B cell (primary cell): ENCODE measurements around the gene LPIN2. TPM values are rescaled to one million over a fixed set of nuclear protein-coding genes. Genes with fewer than 3 reads are reported as not detected.

Experiments
- ATAC-seq: fragments of 200-7000 bp; cut with Tn5 transposase; one replicate; pipeline ENCODE4 v1.10.0; 2021; ENCODE audit warnings: low read depth, mild to moderate bottlenecking, moderate number of reproducible peaks, moderate library complexity
- CTCF ChIA-PET: fragments of 350-600 bp; sonication (Branson Sonifier 250); formaldehyde crosslinking; loops from one replicate; lab custom pipeline; 2021; ENCODE audit warnings: antibody characterized with exemption, inconsistent platforms; lab: Charles Lee
- POLR2A ChIA-PET: fragments of 350-600 bp; sonication (Branson Sonifier 250); formaldehyde crosslinking; loops from one replicate; lab custom pipeline; 2021; ENCODE audit warnings: antibody characterized with exemption; lab: Charles Lee
- DNase-seq: peaks from one replicate; pipeline ENCODE4 v3.0.0; 2013
- H2AFZ ChIP-seq: 2 replicates; pipeline ENCODE4 v1.6.1; 2012; ENCODE audit warnings: mild to moderate bottlenecking, low read depth, low read length; ENCODE audit not compliant: insufficient read depth, poor library complexity, severe bottlenecking
- H3K27ac ChIP-seq, 2 donors: 1 replicate in 1 of 2; 2 replicates in 1 of 2; pipeline ENCODE4 v1.5.1; 2012 to 2013; ENCODE audit warnings: low read length in 2 of 2, mild to moderate bottlenecking in 2 of 2, moderate library complexity in 1 of 2
- H3K27me3 ChIP-seq, 4 experiments: fragments of 200-600 bp in 1 of 4; sonication (generic) in 1 of 4; replicated peaks in 1 of 4; 1 replicate in 2 of 4; 2 replicates in 2 of 4; pipeline versions ENCODE4 v1.6.1 to v1.7.0; 2013 to 2016; ENCODE audit warnings: low read length in 3 of 4, mild to moderate bottlenecking in 2 of 4, mixed read lengths in 1 of 4, moderate library complexity in 1 of 4; ENCODE audit not compliant: insufficient read depth in 4 of 4, control insufficient read depth in 3 of 4; ENCODE audit errors: control extremely low read depth in 1 of 4
- H3K36me3 ChIP-seq, 2 experiments: replicated peaks in 1 of 2; 1 replicate in 1 of 2; 2 replicates in 1 of 2; pipeline versions ENCODE4 v1.6.1 to v1.7.1; 2013; ENCODE audit warnings: low read length in 1 of 2; ENCODE audit not compliant: insufficient read depth in 2 of 2, control insufficient read depth in 1 of 2; ENCODE audit errors: control extremely low read depth in 1 of 2, extremely low read depth in 1 of 2
- H3K4me1 ChIP-seq, 2 donors: fragments of 200-600 bp in 1 of 2; sonication (generic) in 1 of 2; 1 replicate in 1 of 2; 2 replicates in 1 of 2; pipeline versions ENCODE4 v1.5.1 to v1.6.1; 2013 to 2017; ENCODE audit warnings: low read length in 2 of 2; ENCODE audit not compliant: control insufficient read depth in 2 of 2, insufficient read depth in 2 of 2
- H3K4me2 ChIP-seq: replicated peaks from 2 replicates; pipeline ENCODE3; 2012; ENCODE audit warnings: mild to moderate bottlenecking, low read depth, low read length; ENCODE audit not compliant: poor library complexity, severe bottlenecking
- H3K4me3 ChIP-seq, 5 experiments: fragments of 200-600 bp in 1 of 5; sonication (generic) in 1 of 5; 1 replicate in 3 of 5; 2 replicates in 2 of 5; pipeline versions ENCODE4 v1.5.1 to v1.7.0; 2011 to 2016; ENCODE audit warnings: low read length in 4 of 5, mild to moderate bottlenecking in 4 of 5, low read depth in 2 of 5, control low read depth in 1 of 5, moderate library complexity in 1 of 5; ENCODE audit not compliant: insufficient read depth in 1 of 5; ENCODE audit errors: control extremely low read depth in 1 of 5, extremely low read depth in 1 of 5
- H3K79me2 ChIP-seq: fragments of 200-600 bp; sonication (generic); one replicate; pipeline ENCODE4 v1.6.0; 2016; ENCODE audit warnings: low read length; ENCODE audit not compliant: control insufficient read depth, insufficient read depth
- H3K9ac ChIP-seq: fragments of 200-600 bp; sonication (generic); 2 replicates; pipeline ENCODE4 v1.6.1; 2017; ENCODE audit warnings: mild to moderate bottlenecking, low read length, moderate library complexity
- H3K9me3 ChIP-seq, 3 donors: one replicate each; pipeline versions ENCODE4 v1.6.1 to v1.7.1; 2013; ENCODE audit warnings: low read length in 2 of 3; ENCODE audit not compliant: control insufficient read depth in 2 of 3, insufficient read depth in 1 of 3; ENCODE audit errors: control extremely low read depth in 1 of 3
- H4K20me1 ChIP-seq: 2 replicates; pipeline ENCODE4 v1.6.0; 2012; ENCODE audit warnings: mild to moderate bottlenecking, low read length; ENCODE audit not compliant: insufficient read depth, control insufficient read depth, poor library complexity, severe bottlenecking
- H3K27ac Mint-ChIP-seq: one replicate; pipeline ENCODE4 v1.8.0; 2021; ENCODE audit warnings: mixed read lengths
- H3K27me3 Mint-ChIP-seq: one replicate; pipeline ENCODE4 v1.8.0; 2021; ENCODE audit warnings: mixed read lengths
- H3K4me1 Mint-ChIP-seq: one replicate; pipeline ENCODE4 v1.8.0; 2021; ENCODE audit warnings: mixed read lengths
- H3K4me3 Mint-ChIP-seq: one replicate; pipeline ENCODE4 v1.8.0; 2021; ENCODE audit warnings: mixed read lengths
- H3K9me3 Mint-ChIP-seq: one replicate; pipeline ENCODE4 v1.8.0; 2022; ENCODE audit warnings: mixed read lengths; ENCODE audit not compliant: insufficient read depth
- CTCF ChIP-seq: fragments of 200-600 bp; IDR thresholded peaks from one replicate; pipeline ENCODE4 v1.8.0; 2022; ENCODE audit warnings: antibody characterized with exemption, mild to moderate bottlenecking
- EZH2 ChIP-seq: IDR thresholded peaks from 2 replicates; pipeline ENCODE4 v1.6.1; 2012; ENCODE audit warnings: borderline replicate concordance, low read depth, mild to moderate bottlenecking, moderate library complexity, low read length; ENCODE audit not compliant: insufficient read depth, poor library complexity, severe bottlenecking
- WGBS: methylation state at CpG from one replicate; pipeline ENCODE4 v1.1.5; 2013; ENCODE audit warnings: missing lambda C conversion rate; ENCODE audit not compliant: insufficient coverage; 5-methylcytosine and 5-hydroxymethylcytosine counted together
- intact Hi-C: fragments of 100-400 bp; cut with micrococcal nuclease; formaldehyde crosslinking; loops from one replicate; pipeline ENCODE4 v1.10.0; 2022
- polyA plus RNA-seq: library from polyadenylated mRNA; depleted of rRNA; stranded (reverse); fragments of >200 nt; gene quantifications from 2 replicates; pipeline ENCODE4 v1.2.3, GENCODE V29; 2012
- total RNA-seq, 2 donors: library from RNA; stranded (reverse); fragments of 120-200 nt in 1 of 2; gene quantifications; 1 replicate in 1 of 2; 2 replicates in 1 of 2; pipeline versions ENCODE4 v1.2.3 to v1.2.4, GENCODE V29; 2013 to 2022

Gene LPIN2
- total and polyA plus RNA-seq, 2 donors (not counting 1 experiment from before 2014, with no cell fraction given): 8.0 to 31.0 TPM

- ATAC-seq (no peak), DNase-seq (no peak)
- Mint-ChIP-seq H3K9me3 (no peaks in the 10 kb centered on the region), H3K4me3 (peak overlapping the region; percentile 5), H3K27ac (peak overlapping the region; percentile 83), H3K27me3 (no peaks in the 10 kb centered on the region), H3K4me1 (peaks cover 70% of the 10 kb centered on the region)
- peak overlapping the region; percentile 59 for H3K9ac ChIP-seq
- H2AFZ ChIP-seq: peak overlapping the region; percentile 76
- peaks cover 68 to 70% of the 10 kb centered on the region in 2 donors for H3K4me1 ChIP-seq
- H3K4me2 ChIP-seq: peak overlapping the region; percentile 84
- H3K36me3 ChIP-seq: peaks cover 0 to 2% of the 10 kb centered on the region in 2 experiments
- POLR2A ChIA-PET: interaction anchor here (0.6 to 1.6 kb wide), 4 partner anchors 10 to 623 kb away, joined by 3 to 8 read pairs (median 5); no protein-coding TSS in a partner anchor
- no peaks in the 10 kb centered on the region for H3K27me3 ChIP-seq
- intact Hi-C loops: loop anchor here (2.0 to 10.0 kb wide), 3 partner anchors 14 to 624 kb away; partner anchors contain the start of gene SMCHD1
- WGBS: 87% methylated on average over 3 of the region's 3 CpGs
- peaks cover 90% of the 10 kb centered on the region for H3K79me2 ChIP-seq
- H4K20me1 ChIP-seq: no peaks in the 10 kb centered on the region
- H3K27ac ChIP-seq: peak overlapping the region; percentile 89 to 91
- no peaks in the 10 kb centered on the region for H3K9me3 ChIP-seq
- no peak for TF ChIP-seq EZH2
- no peak for TF ChIP-seq CTCF
- peak overlapping the region in 1 of 5 experiments; percentile 58 for H3K4me3 ChIP-seq
- CTCF ChIA-PET: interaction anchor here (0.5 to 8.9 kb wide), 9 partner anchors 10 to 276 kb away, joined by 3 to 79 read pairs (median 7); partner anchors contain the start of gene MYL12A
Observed at GRCh38 chr18:2970344-2970743, 42.6 kb downstream of the LPIN2 start.

- H2AFZ ChIP-seq: peak overlapping the region; percentile 9
- Mint-ChIP-seq H3K4me1 (peaks cover 73% of the 10 kb centered on the region), H3K27ac (peak overlapping the region; percentile 83), H3K27me3 (no peaks in the 10 kb centered on the region), H3K4me3 (peak overlapping the region; percentile 42), H3K9me3 (no peaks in the 10 kb centered on the region)
- no peaks in the 10 kb centered on the region for H3K27me3 ChIP-seq
- H3K9me3 ChIP-seq: no peaks in the 10 kb centered on the region
- no peak overlapping the region for H3K4me3 ChIP-seq
- peak overlapping the region; percentile 59 for H3K9ac ChIP-seq
- no peak for ATAC-seq
- TF ChIP-seq CTCF (no peak), EZH2 (no peak)
- POLR2A ChIA-PET: interaction anchor here (0.9 kb wide), 1 partner anchor 9 kb away, joined by 3 read pairs; no protein-coding TSS in a partner anchor
- DNase-seq: no peak
- intact Hi-C loops: loop anchor here (2.0 to 10.0 kb wide), 3 partner anchors 15 to 625 kb away; partner anchors contain the start of gene SMCHD1
- peaks cover 68 to 70% of the 10 kb centered on the region in 2 donors for H3K4me1 ChIP-seq
- H3K79me2 ChIP-seq: peaks cover 91% of the 10 kb centered on the region
- H3K4me2 ChIP-seq: peak overlapping the region; percentile 84
- CTCF ChIA-PET: interaction anchor here (1.0 to 8.9 kb wide), 8 partner anchors 10 to 277 kb away, joined by 3 to 79 read pairs (median 6); partner anchors contain the start of gene MYL12A
- H3K36me3 ChIP-seq: peaks cover 0 to 2% of the 10 kb centered on the region in 2 experiments
- H3K27ac ChIP-seq: peak overlapping the region; percentile 89 to 91
- H4K20me1 ChIP-seq: no peaks in the 10 kb centered on the region
- no CpG with 5 or more reads among the region's 3 CpGs for WGBS
Observed at GRCh38 chr18:2969695-2970094, 43.2 kb downstream of the LPIN2 start.
